ENCODE results near the gene RBM6. TPM values are rescaled to one million over a fixed set of nuclear protein-coding genes. Genes with fewer than 3 reads are reported as not detected.
"Not testable (repeated sequence)": the region's sequence is repeated elsewhere in the genome, so short reads cannot be mapped to it uniquely, and the experiment has no call there.

The RBM6 gene
- polyA plus RNA-seq, 1 of the 3 experiments (the other 2 are of a cell fraction): 67.4 TPM

DNA sequence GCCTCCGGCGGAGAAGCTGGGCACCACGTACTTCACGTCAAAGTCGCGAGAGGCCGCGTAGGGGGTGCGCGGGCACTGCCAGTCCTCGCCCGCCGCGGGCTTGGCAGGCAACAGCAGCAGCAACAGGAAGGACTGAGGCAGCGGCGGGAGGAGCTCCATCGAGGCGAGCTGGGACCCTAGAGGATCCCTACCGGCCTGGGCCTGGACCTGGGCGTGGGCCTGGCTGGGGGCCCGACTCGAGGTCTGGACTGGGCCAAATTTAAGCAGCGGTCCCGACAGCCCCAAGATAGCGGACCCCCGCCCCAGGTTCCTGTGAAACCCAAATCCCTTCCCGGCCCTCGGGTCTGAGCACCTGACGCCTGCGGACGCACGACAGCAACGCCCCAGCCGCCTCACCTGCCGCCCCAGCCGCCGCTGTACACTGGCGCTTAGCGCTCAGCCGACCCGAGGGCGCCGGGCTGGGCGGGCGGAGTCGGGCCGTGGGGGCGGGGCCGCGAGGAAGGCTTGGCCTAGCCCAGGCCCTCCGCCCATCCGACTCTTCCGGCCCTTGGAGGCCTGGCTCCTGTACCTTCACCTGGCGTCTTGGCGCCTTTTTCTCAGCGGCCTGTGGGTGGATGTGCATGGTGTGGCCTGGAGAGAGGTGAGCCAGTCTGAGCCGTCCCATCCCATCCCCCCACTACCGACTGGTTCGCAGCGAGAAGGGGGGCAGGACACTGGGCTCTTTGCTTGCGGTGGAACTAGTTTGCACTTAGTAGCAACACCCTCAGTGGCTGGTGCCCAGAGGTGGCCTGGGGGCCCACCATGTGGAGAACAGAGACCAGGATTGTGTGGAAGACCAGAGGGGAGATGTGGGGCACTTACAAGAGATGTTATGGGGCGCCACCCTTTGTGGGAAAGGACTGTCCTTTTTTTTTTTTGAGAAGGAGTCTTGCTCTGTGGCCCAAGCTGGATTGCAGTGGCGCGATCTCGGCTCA is 36.2 kb upstream of the RBM6 start, which contains the start of gene MST1R (continued):
- no peak for TF ChIP-seq USF2 (IDR thresholded peaks at IDR 0.05; ENCODE audit: borderline replicate concordance, low read depth, low read length)
- TF ChIP-seq EZH2phosphoT487 (IDR thresholded peaks at IDR 0.05; ENCODE audit: borderline replicate concordance, low read depth): no peak

- H3K4me2 ChIP-seq; H3K4me1 ChIP-seq (ENCODE audit: control insufficient read depth in 1 of 2, insufficient read depth in 2 of 2, low read depth in 1 of 2, low read length in 1 of 2); H3F3A ChIP-seq (replicated peaks; ENCODE audit: insufficient read depth); H4K20me1 ChIP-seq (ENCODE audit: insufficient read depth); H3K9me3 ChIP-seq; H2AFZ ChIP-seq (ENCODE audit: low read depth); H3K27ac ChIP-seq (ENCODE audit: low read depth in 2 of 2, low read length in 1 of 2); CTCF ChIA-PET; H3K79me2 ChIP-seq (ENCODE audit: insufficient read depth); H3K36me3 ChIP-seq (replicated peaks in 1 of 2; ENCODE audit: control insufficient read depth in 1 of 2, insufficient read depth in 2 of 2, low read length in 1 of 2); H3K9ac ChIP-seq; H3K27me3 ChIP-seq (ENCODE audit: insufficient read depth); H3K9me2 ChIP-seq; DNase-seq; H3K4me3 ChIP-seq (ENCODE audit: low read depth in 2 of 2, low read length in 1 of 2): not testable (repeated sequence)
- 97% methylated on average over 10 of the region's 13 CpGs for WGBS (ENCODE audit: low lambda C conversion rate)
- POLR2A ChIA-PET: interaction anchor here (0.6 kb wide), 1 partner anchor 101 kb away, joined by 3 read pairs; the partner anchor contains the start of gene INKA1
Measured at GRCh38 chr3:49904448-49904847, 35.5 kb upstream of the RBM6 start.

- no peaks in the 10 kb centered on the region for H3K79me2 ChIP-seq (ENCODE audit: insufficient read depth)
- H3K36me3 ChIP-seq (replicated peaks in 1 of 2; ENCODE audit: control insufficient read depth in 1 of 2, insufficient read depth in 2 of 2, low read length in 1 of 2): peaks cover 0 to 5% of the 10 kb centered on the region in 2 experiments
- no peaks in the 10 kb centered on the region for H3K9me2 ChIP-seq
- H3K4me2 ChIP-seq: no peak overlapping the region
- no peaks in the 10 kb centered on the region for H3F3A ChIP-seq (replicated peaks; ENCODE audit: insufficient read depth)
- no peaks in the 10 kb centered on the region for H3K27me3 ChIP-seq (ENCODE audit: insufficient read depth)
- peak; percentile 87 for DNase-seq
- H3K27ac ChIP-seq (ENCODE audit: low read depth in 2 of 2, low read length in 1 of 2): no peak overlapping the region
- peak overlapping the region in 1 of 2 experiments; percentile 32; a peak in 1 of 4 replicates for H3K4me3 ChIP-seq (ENCODE audit: low read depth in 2 of 2, low read length in 1 of 2)
- TF ChIP-seq ZBTB33 (IDR thresholded peaks at IDR 0.05; ENCODE audit: borderline replicate concordance, low read depth) (peak; percentile 66; the same call in 1 of the 2 replicates), FOSL2 (IDR thresholded peaks at IDR 0.05; ENCODE audit: borderline replicate concordance, low read depth) (no peak), SMC3 (IDR thresholded peaks at IDR 0.05; ENCODE audit: low read depth, low read length) (peak; percentile 37; the same call in 1 of the 2 replicates), SIN3A (IDR thresholded peaks at IDR 0.05; ENCODE audit: borderline replicate concordance, low read depth, low read length) (no peak), RAD21 (IDR thresholded peaks at IDR 0.05; ENCODE audit: low read length) (peak; percentile 62), CHD2 (IDR thresholded peaks at IDR 0.05; ENCODE audit: low read length, partially characterized antibody) (no peak), GABPA (IDR thresholded peaks at IDR 0.05; ENCODE audit: low read depth) (no peak), NFIC (IDR thresholded peaks at IDR 0.05; ENCODE audit: borderline replicate concordance) (no peak)
- TF ChIP-seq, protein P1, sequence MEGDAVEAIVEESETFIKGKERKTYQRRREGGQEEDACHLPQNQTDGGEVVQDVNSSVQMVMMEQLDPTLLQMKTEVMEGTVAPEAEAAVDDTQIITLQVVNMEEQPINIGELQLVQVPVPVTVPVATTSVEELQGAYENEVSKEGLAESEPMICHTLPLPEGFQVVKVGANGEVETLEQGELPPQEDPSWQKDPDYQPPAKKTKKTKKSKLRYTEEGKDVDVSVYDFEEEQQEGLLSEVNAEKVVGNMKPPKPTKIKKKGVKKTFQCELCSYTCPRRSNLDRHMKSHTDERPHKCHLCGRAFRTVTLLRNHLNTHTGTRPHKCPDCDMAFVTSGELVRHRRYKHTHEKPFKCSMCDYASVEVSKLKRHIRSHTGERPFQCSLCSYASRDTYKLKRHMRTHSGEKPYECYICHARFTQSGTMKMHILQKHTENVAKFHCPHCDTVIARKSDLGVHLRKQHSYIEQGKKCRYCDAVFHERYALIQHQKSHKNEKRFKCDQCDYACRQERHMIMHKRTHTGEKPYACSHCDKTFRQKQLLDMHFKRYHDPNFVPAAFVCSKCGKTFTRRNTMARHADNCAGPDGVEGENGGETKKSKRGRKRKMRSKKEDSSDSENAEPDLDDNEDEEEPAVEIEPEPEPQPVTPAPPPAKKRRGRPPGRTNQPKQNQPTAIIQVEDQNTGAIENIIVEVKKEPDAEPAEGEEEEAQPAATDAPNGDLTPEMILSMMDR (IDR thresholded peaks at IDR 0.05): peak; percentile 38
- peaks cover 0 to 2% of the 10 kb centered on the region in 2 experiments; a peak in 2 of 4 replicates for H3K4me1 ChIP-seq (ENCODE audit: control insufficient read depth in 1 of 2, insufficient read depth in 2 of 2, low read depth in 1 of 2, low read length in 1 of 2)
- 79% methylated on average over 13 of the region's 15 CpGs for WGBS (ENCODE audit: low lambda C conversion rate)
- POLR2A ChIA-PET: no interaction called here
- no peaks in the 10 kb centered on the region for H4K20me1 ChIP-seq (ENCODE audit: insufficient read depth)
- CTCF ChIA-PET: interaction anchor here (0.8 to 2.0 kb wide), 13 partner anchors 8 to 367 kb away, joined by 3 to 8 read pairs (median 3); partner anchors contain the start of genes INKA1 and IP6K1
- no peak overlapping the region for H2AFZ ChIP-seq (ENCODE audit: low read depth)
- no peak overlapping the region for H3K9ac ChIP-seq
- no peaks in the 10 kb centered on the region for H3K9me3 ChIP-seq
Measured at GRCh38 chr3:49906073-49906743, 33.7 kb upstream of the RBM6 start.
